ENCODE data around the gene KXD1.

KXD1 gene

DNA sequence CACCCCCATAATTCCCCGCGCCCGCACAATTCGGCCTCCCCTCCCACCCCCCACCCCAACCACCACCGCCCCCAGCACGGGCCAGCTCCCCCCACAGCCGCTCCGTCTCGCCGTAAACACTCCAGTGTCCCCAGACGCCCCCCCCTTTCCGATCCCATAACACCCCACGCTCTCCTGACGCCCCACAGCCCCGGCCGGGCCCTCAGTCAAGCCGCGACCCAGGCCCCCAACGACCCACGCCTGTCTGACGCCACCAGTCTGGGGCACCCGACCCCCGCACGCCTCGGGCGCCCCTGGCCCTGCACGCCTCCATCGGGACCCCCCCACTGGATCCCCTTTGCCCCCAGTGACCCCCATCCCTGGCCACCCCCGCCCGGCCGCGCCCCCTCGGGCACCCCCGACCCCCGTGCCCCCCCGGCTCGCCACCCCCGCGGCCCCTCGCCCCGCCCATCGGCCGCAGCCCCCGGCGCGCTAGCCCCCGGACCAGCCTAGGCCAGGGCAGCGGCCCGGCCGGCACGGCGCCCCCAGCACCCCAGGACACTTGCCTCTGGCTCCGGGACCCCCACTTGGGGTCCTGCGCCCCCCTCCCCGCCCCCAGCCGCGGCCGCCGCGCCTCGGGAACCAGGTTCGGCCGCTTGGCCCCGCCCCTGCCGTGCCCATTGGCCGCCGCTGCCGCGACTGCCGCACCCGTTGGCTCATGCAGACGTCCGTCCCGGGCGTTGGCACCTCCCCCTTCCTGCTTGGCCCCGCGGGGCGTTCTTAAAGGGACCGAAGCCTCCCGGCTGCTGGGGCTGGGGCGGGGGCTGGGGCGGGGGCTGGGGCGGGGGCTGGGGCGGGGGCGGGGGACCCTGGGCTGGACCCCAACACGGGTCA is 14.5 kb upstream of the KXD1 start, which contains the start of gene FKBP8:
Gene FKBP8, minus strand, starts transcription at position 633 of the 873 bp plus-strand sequence. CDS start 1,603 bp downstream, outside the sequence.
- TF ChIP-seq, protein P1, sequence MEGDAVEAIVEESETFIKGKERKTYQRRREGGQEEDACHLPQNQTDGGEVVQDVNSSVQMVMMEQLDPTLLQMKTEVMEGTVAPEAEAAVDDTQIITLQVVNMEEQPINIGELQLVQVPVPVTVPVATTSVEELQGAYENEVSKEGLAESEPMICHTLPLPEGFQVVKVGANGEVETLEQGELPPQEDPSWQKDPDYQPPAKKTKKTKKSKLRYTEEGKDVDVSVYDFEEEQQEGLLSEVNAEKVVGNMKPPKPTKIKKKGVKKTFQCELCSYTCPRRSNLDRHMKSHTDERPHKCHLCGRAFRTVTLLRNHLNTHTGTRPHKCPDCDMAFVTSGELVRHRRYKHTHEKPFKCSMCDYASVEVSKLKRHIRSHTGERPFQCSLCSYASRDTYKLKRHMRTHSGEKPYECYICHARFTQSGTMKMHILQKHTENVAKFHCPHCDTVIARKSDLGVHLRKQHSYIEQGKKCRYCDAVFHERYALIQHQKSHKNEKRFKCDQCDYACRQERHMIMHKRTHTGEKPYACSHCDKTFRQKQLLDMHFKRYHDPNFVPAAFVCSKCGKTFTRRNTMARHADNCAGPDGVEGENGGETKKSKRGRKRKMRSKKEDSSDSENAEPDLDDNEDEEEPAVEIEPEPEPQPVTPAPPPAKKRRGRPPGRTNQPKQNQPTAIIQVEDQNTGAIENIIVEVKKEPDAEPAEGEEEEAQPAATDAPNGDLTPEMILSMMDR (conservative IDR thresholded peaks at IDR 0.05; ENCODE audit: low read depth, low read length), result no peak
- peak within 1 kb of the TSS; percentile 81 for H3K4me3 ChIP-seq (ENCODE audit: low read depth, low read length)
- peak; percentile 92 for DNase-seq (ENCODE audit: low read depth)

DNA sequence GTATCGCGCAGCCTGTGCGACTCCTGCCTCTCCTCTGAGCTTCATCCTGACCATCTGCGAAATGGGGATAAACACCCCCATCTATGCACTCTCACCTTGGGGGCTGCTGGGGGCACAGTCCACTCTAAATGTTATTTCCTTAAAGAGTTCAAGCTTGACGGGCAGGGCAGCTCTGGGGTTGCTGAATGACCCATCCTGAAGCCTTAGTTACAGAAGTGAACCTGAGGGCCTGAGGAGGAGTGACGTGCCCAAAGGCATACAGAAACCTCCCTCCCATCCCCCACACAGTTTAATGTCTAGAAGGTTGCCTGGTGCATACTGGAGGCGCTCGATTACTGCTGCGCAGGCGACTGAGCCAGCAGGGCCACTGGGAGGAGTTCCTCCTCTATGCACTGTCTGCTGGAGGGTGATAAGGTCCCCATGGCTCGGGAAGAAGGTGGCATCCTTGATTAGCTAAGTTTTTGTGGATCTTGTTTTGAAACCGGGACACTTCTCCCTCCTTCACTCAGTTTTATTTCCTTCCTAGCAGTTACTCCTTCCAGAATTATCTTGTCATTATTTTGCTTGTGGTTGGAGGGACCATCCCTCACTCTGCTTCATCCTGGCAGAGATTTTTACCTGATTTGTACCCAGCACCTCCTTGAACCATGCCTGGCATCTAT is 13.7 kb upstream of the KXD1 start:
- DNase-seq (ENCODE audit: low read depth), result peak; percentile 74
- peak overlapping the region; percentile 81 for H3K4me3 ChIP-seq (ENCODE audit: low read depth, low read length)
- TF ChIP-seq, protein P1 (conservative IDR thresholded peaks at IDR 0.05; ENCODE audit: low read depth, low read length), result no peak

DNA sequence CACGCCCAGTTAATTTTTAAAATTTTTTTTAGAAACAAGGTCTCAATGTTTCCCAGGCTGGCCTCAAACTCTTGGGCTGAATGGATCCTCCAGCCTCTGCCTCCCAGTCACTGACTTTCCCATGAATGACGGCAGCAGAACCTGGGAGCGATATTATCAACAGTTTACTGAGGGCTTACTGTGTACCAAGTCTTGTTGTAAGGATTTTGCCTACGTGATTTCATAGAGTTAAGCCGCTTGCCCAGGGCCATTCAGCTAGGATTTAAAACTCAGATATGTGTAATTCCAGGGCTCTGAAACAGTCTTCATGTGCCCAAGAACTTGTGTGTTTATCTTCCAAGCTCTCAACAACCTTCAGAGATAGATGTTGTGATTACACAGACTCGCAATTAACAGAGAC is 6.0 kb upstream of the KXD1 start:
- DNase-seq (ENCODE audit: low read depth), result no peak
- H3K4me3 ChIP-seq (ENCODE audit: low read depth, low read length), result no peak overlapping the region
- TF ChIP-seq, protein P1 (conservative IDR thresholded peaks at IDR 0.05; ENCODE audit: low read depth, low read length), result no peak

DNA sequence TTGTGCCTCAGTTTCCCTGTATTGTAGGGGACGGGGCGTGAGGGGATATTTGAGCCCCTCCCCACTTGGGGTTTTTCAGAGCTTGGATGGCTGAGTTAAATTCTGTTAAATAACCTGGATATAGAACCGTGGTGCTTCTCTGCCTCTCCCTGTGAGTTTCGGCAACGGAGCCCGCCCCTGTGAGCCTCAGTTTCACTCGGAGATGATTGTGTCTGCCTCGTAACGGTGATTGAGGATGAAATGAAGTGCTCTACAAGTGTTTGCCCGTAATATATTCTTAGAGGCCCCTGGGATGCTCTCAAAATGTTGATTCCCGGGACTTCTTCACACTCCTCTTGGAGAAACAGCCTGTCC is 509 bp downstream of the KXD1 start:
- DNase-seq (ENCODE audit: low read depth), result peak; percentile 19
- peak overlapping the region; percentile 99 for H3K4me3 ChIP-seq (ENCODE audit: low read depth, low read length)
- TF ChIP-seq, protein P1 (conservative IDR thresholded peaks at IDR 0.05; ENCODE audit: low read depth, low read length), result no peak

DNA sequence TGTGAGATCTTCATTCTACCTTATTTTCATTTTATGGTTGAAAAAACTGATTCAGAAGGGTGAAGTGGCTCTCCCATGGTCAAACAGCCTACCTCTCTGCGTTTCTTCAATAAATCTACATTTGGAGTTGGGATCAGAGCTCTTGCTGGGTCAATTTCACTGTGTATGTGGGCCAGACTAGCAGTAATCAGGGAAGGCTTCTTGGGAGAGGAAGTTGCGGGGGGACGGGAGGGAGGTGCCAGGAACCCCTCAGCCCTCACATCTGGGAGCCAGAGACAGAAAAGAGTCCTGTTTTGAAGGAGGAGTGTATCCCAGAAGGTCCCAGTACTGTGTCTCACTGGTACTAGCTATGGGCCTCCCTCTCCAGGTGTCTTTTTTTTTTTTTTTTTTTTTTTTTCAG is 934 bp downstream of the KXD1 start:
- no peak for DNase-seq (ENCODE audit: low read depth)
- peak overlapping the region; percentile 99 for H3K4me3 ChIP-seq (ENCODE audit: low read depth, low read length)
- TF ChIP-seq, protein P1 (conservative IDR thresholded peaks at IDR 0.05; ENCODE audit: low read depth, low read length), result no peak

DNA sequence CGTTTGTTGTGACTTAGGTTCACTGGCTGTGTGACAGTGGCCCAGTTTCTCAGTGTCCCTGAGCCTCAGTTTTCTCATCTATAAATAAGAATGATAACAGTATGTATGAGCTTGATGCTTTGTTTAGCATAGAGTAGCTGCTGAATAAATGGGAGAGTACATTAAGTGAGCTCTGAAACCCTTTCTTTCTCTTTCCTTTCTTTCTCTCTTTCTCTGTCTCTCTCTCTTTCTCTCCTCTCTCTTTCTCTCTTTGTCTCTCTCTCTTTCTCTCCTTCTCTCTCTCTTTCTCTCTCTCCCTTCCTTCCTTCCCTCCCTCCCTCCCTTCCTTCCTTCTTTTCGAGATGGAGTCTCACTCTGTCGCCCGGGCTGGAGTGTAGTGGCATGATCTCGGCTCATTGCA is 2.0 kb downstream of the KXD1 start:
- TF ChIP-seq, protein P1 (conservative IDR thresholded peaks at IDR 0.05; ENCODE audit: low read depth, low read length), result no peak
- no peak overlapping the region for H3K4me3 ChIP-seq (ENCODE audit: low read depth, low read length)
- no peak for DNase-seq (ENCODE audit: low read depth)
